Peyer's patch (tissue), 4 donors: ENCODE results near the gene ITGB2.

ENCODE experiments used
- CTCF ChIP-seq, 6 experiments: fragments of 450-650 bp in 4 of 6; fragments of 200-600 bp in 2 of 6; sonication (generic) in 1 of 6; IDR thresholded peaks; one replicate each; pipeline ENCODE4 v1.5.1; 2017 to 2019; ENCODE audit warnings: antibody characterized with exemption in 6 of 6, mild to moderate bottlenecking in 3 of 6, moderate library complexity in 1 of 6
- POLR2A ChIP-seq, 2 donors: fragments of 450-650 bp; IDR thresholded peaks; one replicate each; pipeline ENCODE4 v1.5.1; 2017; ENCODE audit warnings: antibody characterized with exemption in 2 of 2, mild to moderate bottlenecking in 2 of 2, moderate library complexity in 2 of 2

- TF ChIP-seq CTCF (IDR thresholded peaks at IDR 0.05) (no peak), POLR2A (IDR thresholded peaks at IDR 0.05) (no peak)
These were observed 20.9 kb upstream of the ITGB2 start for GRCh38 chr21:44941567-44941966.
